GM21447 (cell line): ENCODE measurements around the gene ALKBH2.

Experiments used
- ATAC-seq: cut with Tn5 transposase; IDR thresholded peaks from one replicate; pipeline ENCODE4 v1.9.1; 2021; ENCODE audit not compliant: unreplicated experiment

The ALKBH2 gene

DNA sequence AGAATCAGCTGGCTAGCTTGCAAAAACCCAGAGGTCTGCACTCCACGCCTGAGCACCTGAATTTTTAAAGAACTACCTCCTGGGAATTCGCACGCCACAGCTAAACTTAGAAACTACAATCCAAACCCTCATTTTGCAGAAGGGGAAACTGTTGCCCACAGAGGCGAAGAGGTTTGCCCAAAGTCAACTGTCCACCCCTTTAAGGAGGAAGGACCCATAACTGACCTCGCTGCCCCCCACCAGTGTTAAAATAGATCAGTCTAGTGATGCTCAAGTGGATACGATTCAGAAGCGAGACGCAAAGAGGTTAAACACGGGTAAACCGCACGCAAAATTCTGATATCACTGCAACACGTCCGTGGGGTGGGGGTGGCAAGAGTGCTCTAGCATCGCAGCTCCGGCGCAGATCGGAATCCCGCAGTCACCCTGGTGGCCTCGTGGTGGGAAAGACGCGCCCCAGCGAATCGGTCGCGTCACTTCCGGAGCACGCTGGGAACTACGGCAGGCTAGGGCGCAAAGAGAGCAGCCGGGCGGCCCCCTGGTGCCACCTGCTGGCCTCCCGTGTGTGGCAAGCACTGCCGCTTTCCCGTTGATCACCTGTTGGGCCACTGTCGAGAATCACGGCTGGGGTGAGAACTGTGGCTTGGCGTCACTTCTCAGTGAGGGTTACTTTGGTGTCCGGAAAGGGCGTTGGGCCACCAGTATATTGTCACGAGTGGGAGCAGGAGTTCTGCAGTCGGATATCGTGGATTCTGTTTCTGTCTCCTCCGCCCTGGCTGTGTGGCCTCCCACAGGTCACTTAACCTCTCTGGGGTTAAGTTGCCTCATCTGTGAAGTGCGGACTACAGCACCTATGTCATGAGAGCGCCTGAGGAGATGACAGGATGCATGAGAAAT is at the start of gene ALKBH2:
Gene ALKBH2 (minus strand): TSS at position 451 of the 897 bp plus-strand sequence. CDS start 686 bp downstream, outside the sequence.
- ATAC-seq: peak; percentile 60

DNA sequence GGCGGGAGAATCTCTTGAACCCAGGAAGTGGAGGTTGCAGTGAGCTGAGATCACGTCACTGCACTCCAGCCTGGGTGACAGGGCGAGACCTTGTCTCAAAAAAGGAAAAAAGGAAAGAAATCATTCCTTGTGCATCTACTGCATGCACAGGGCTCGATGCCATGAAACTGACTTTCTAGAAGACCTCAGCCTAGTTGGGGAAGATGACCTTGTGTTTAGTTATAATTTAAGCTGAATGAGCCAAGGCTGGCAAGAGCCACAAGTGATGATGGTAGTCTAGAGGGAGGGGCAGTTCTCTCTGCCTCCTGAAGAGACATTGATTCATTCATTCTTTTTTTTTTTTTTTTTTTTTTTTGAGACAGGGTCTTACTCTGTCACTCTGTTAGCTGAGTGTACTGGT is 47.3 kb upstream of the ALKBH2 start:
- ATAC-seq: no peak

DNA sequence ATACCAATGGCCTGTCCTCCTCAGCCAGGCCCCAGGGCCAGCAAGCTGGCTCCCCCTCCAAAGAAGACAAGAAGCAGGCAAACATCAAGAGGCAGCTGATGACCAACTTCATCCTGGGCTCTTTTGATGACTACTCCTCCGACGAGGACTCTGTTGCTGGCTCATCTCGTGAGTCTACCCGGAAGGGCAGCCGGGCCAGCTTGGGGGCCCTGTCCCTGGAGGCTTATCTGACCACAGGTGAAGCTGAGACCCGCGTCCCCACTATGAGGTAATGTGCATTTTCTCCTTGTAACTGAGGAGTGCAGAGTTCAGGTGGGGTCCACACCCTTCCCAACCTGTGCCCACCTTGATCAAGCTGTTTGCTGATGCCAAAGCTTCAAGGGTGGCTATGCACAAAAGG is 46.5 kb upstream of the ALKBH2 start:
- ATAC-seq: no peak

DNA sequence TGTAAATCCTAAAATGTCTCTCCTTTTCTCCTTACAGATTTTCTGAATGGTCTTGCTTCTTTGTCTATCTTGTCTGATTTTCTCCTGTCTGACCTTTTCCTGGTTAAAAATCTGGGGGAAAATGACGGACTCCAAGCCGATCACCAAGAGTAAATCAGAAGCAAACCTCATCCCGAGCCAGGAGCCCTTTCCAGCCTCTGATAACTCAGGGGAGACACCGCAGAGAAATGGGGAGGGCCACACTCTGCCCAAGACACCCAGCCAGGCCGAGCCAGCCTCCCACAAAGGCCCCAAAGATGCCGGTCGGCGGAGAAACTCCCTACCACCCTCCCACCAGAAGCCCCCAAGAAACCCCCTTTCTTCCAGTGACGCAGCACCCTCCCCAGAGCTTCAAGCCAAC is 46.1 kb upstream of the ALKBH2 start:
- ATAC-seq: no peak

GRCh38 chr12:109137055-109137454 is 43.8 kb upstream of the ALKBH2 start:
- no peak for ATAC-seq

DNA sequence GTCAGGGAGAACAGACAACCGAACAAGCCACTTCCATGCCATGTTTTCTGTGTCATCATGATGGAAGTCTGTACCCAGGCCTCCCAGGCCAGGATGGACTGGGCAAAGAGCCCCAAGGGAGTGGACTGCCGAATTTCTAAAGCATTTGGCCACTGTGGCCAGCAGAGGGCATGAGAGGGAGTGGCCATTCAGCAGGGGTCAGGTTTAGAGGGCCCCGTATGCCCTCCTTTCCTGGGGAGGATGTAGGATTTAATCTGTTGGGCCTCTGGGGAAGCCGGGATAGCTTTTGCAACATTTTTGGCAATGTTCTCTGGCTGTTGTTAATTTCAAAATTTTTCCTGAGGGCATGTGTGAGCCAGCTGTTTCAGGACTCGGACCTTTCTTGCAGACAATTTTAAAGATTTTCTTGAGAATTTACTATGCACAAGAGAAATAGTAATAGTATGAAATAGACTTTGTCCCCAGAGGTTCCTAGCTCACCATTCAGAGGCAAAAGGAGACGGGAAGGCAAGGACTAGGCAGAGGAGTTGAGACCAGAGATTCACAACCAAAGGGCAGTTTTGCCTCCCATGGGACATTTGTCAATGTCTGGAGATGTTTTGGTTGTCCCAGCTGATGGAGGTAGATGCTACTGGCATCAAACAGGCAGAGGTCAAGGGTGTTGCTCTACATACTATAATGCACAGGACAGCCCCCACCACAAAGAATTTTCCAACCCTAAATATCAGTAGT is 41.1 kb upstream of the ALKBH2 start:
- no peak for ATAC-seq

- ATAC-seq: no peak
These were observed 38.1 kb upstream of the ALKBH2 start for GRCh38 chr12:109131154-109132050.

- no peak for ATAC-seq
These were observed 37.3 kb upstream of the ALKBH2 start for GRCh38 chr12:109130297-109131153.

- no peak for ATAC-seq
These were observed 34.4 kb upstream of the ALKBH2 start for GRCh38 chr12:109127533-109128242.

DNA sequence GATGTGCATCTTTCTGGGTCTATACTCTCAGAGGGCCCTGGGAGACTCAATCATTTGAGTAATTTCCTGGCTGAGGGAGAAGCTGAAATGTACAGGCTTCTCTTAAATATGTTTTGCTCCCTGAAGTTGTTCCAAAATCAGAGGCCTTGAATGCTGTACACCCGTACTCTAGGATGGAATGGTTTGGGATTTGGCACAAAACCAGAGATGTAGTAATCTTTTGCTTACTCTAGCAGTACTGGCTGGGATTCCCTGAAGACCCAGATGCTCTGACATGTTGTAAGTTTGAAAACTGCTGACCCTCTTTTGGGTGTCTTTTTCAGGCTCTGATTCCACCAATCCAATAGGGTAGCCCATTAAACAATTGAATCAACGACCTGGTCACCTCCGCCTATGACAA is 33.5 kb upstream of the ALKBH2 start:
- no peak for ATAC-seq

DNA sequence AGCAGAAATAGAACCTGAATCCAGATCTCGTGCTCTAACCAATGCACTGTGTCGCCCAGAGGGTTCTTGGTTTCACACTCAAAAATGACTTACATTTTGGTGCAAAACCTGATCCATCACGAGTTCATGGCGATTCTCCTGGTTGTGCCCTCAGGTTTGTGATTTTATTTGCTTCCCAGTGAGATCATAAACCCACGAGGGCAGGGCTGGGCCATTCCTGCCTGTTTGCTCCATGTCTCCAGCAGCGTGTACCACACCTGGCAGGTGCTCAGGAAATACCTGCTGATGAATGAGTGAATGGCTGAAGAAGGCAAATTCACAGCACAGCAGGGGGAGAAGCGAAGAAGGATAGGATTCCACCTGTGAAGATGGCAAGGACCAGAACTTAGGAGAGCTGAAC is 32.5 kb upstream of the ALKBH2 start:
- no peak for ATAC-seq

DNA sequence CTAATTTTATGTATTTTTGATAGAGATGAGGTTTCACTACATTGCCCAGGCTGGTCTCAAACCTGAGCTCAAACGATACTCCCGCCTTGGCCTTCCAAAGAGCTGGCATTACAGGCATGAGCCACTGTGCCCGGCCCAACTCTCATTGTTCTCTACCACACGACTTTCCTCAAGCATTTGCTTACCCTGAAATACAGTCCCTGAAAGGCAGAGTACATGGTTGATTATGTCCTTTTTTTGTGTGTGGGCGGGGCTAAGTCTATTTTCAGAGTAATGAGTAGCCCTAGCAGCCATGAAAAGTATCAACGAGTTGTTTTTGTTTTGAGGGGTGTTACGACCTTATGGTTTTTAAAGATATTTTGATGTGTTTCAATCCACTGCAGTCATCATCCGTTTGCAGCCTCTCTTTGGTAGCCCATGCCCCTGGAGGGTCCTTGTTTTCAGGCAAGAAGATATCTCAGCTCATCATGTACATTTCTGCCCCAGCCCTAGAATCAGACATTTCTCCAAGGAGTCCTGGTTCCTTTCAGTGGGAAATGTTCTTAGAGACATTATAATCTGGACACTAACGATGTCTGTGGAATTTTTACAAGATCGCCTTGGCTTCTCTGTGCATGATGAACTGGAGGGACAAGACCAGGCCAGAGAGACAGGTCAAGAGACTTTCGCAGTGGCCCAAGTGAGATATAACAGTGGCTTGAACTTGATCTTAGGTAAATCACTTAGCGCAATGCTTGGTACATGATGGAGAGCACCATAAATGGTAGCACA is 31.8 kb upstream of the ALKBH2 start:
- ATAC-seq: no peak

GRCh38 chr12:109121346-109121880 is 28.1 kb upstream of the ALKBH2 start:
- ATAC-seq: no peak

DNA sequence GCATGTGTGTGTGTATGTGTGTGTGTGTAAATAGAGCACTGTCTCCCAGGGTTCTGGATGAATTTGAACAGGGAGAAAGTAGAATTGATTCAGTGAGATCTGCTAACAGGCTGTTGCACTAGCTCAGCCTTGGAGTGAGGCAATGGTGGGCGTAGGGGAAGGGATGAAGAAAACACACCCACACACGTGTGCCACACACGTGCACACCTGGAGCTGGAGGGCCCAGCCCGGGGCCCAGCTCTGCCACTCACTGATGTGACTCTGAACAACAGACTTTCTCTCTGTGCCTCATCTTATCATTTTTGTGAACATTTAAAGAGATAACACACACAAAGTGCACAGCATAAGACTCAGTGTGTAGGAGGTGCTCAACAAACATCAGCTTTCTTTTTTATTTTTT is 27.3 kb upstream of the ALKBH2 start:
- ATAC-seq: no peak

DNA sequence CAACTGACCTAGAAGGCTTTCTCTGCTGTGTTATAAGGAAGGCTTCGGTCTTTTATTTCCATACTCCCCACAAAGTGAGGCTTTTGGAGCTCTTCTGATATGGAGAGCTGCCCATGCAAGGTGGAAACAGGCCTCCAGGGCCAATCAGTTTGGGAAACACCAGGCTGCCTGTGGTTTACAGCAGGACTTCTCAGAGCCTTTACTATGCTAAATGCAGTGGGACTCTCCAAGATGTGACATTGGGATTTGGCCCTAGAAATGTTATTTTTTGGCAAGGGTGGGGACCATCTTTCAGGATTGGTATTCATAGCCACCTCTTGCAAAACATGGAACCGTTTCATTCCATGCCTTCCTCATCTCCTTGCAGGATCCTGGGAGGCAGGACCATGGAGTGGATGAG is 26.8 kb upstream of the ALKBH2 start:
- ATAC-seq: no peak

- ATAC-seq: no peak
These were observed 23.3 kb upstream of the ALKBH2 start for GRCh38 chr12:109116611-109116949.

DNA sequence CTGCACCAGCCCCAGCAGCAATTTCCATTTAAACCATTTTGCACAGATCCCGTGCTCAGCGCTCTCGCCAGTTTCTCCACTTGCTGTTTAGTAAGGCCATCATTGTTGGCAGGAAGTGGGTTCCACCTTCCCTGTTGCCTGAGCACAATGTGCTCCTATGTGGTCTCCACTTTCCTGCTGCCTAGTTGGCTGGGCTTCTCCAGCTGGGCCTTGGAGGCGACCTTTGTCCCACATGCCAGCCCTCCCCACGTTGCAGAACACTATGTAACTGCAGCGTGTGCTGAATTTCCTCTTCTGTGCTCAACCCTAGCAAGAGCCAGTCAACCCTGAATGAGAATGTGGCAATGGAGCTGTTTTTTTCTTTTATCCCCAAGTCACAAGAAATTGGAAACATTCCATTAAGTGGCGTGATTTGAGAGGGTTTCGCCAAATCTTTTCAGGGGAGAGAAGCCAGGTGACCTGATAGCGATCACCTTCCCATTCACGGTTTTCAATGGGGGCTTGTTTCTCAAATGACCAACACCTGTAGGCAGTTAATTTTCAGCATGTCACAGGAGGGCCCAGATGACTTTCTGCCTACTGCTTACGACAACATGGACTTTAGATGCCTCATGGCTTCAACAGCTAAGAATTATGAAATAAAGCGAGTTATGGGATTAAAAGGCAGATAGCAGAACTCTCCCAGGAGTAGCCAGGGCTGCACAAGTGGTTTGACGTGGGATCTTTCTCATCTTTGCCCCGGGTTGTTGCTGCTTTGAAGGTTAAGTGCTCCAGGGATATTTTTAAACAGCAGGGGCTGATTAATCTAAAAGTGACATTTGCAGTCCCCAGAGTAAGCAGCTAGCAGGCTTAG is 22.7 kb upstream of the ALKBH2 start, which contains the start of gene ACACB:
Gene ACACB (plus strand): TSS at position 830 of the 853 bp plus-strand sequence. CDS start 22,819 bp downstream, outside the sequence.
- no peak for ATAC-seq

- ATAC-seq: no peak
These were observed 22.1 kb upstream of the ALKBH2 start for GRCh38 chr12:109115404-109115757.
